NCI-H526 (cell line): Measurements from ENCODE around the gene SP3.

ENCODE experiments used
- DNase-seq, 2 experiments: peaks; one replicate each; lab custom pipeline; 2025; lab: John Stamatoyannopoulos, UW

Gene SP3

DNA sequence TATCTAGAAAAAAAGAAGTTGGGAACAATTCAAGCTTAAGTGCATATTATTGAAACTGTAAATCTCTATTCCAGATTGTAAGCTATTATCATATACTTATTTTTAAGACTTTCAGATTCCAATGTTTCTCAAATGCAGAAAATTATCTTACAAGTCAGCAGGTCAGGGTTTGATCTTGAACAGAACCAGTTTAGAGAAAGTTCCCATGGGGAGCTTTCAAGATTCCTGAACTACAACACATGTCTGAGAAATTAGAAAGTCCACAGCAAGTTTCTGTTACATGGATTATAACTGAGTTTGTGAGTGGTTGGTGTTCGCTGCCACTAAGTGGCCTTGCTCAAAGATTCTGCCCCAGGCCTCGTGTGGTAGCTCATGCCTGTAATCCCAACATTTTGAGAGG, 31.6 kb upstream of the SP3 start:
- no peak for DNase-seq

DNA sequence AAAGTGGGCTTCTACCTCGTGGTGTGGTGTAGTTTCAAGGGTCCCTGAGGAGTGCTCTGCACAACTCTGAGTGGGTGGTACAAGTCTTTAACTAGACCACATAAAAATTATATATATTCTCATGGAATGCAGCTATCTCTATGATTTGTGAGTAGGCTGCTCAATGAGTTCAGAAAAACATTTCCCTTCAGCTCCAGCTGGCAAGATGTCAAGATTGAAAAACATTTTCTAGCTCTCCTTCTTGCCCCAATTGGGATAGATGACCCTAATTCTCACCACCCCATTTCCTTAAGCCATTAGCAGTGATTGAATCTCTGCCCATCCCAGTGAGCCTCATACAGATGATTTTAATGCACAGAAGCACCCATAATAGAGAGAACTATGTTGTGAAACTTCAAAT, 28.3 kb upstream of the SP3 start:
- no peak for DNase-seq

DNA sequence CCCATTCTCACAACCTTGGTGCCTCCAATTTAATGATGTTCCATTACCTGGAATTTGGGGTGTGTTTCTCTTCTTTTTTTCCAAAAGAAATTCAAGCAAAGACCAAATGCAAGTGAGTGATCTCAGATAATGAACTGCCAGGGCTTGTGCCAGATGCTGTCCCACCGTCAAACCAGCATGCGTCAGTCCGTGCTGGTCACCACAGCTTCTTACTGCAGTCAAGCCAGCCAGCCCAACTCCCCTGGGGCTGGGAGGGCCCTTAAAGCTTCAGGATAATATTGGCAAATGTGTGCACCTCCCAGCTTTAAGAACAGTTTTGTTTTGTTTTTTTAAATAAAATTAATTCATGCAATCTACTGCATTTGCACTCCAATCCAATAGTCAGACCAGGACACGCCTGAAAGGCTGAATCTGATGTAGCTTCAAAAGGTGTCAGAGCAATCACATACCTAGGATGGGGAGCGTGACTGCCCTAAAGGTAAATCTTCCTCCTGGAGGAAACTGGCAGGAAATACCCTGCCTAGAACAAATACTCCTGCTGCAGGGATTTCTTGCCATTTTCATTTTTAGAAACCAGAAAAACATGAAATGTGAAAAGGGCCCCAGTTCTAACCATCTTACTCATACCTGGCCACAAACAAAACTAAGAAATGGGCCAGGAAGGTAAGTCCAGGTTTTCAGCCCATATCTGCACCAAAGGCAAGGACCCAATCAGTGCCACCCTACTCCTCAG, 26.8 kb upstream of the SP3 start:
- no peak for DNase-seq

DNA sequence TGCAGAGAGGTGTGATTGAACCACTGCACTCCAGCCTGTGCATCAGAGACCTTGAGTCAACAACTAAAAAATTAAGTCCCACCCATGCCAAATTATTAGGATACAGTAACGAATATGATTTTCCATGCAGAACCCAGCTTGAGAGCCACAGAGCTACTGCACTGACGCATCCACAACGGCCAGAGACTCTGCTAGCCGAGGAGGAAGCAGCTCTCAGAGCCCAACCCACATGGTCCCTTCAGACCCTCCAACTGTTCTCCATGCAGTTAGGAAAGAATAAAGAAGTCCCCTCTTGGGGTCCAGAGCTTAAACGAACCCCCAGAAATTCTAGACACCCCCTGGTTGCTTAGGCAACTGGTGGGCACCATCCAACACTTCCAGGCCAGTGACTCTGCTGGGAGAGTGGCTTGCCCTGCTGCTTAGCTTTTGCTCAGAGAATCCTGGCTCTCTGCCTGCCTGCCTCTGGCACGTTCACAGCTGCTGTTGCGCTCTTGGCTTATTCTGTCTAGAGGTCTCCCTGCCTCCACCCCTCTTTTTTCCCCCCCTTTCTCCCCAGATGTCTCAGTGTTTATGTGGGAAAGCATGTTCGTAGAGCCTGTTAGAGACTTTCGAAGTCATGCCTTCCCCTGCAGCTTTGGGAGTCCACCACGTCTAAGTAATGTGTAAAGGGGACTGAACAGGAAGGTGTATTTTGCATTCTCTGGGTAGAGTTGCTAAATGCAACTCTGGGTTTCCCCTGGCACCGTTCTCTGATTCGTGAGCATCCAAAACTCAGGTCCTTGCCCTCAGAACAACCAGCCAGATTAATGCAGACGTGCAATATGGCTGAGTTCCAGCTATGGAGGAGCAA, 26.0 kb upstream of the SP3 start:
- no peak for DNase-seq

DNA sequence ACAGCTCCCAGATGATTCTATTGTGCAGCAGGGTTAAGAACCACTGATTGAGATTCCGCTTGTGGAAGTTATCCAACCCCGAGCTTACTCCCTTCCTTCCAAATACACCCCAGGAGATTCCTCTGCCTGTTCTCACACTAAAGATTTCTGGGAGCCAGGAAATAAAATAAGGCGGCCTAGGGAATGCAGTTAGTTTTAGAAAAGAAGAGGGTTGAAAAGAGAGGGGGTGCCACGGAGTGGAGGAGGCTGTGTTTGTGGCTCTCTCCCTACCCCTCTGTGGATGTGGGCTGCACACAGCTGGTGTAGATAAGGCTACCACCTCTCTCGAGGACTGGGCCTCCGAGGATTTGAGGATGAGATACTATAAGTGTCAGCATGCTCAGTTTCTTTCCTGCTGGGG, 25.1 kb upstream of the SP3 start:
- DNase-seq = no peak

DNA sequence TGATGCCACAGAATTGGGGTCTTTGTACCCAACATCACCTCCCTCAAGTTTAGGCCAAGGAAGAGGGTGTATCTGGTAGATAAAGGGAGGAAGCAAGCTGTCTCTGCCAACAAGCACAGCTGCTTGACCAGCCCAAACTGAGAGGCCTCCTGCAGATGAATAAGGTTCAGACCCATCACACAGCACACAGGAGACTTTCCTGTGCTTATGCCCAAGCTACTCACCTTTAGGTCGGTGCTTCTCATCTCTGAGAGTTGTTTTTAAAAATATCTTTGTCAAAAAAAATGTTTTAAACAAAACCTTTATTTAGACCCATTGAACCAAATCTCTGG, 24.7 kb upstream of the SP3 start:
- DNase-seq = no peak

DNA sequence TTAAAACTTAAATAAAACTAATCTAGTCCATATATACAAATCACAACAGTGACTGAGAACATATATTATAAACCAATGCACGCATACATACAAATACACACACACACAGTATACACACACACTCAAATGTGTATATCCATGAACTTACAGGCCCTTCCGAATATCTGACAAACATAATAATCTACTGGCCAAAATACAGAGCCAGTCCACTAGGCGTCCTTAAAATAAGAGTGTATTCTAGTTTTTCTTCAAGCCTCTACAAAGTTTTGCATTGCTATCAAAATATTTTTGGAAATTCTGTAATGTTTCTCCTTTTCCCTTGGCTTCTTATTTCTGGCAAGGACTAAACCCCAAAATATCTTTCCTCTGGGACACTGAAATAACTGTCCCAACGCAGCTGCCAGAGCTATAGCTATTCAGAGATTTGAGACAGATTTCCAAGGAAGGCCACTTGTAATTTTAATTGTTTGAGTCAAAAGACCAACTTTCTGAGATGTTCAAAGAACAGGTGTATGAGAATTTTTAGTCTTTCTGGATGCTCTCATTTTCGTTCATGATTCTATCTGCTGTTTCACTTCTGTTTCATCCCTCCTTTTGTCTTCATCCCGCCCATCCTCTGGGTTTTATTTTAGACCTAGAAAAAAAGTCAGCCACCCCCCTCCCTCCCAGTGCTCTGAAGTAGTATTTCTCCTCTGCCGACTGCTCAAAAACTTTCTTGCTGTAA, 24.1 kb upstream of the SP3 start:
- no peak for DNase-seq

DNA sequence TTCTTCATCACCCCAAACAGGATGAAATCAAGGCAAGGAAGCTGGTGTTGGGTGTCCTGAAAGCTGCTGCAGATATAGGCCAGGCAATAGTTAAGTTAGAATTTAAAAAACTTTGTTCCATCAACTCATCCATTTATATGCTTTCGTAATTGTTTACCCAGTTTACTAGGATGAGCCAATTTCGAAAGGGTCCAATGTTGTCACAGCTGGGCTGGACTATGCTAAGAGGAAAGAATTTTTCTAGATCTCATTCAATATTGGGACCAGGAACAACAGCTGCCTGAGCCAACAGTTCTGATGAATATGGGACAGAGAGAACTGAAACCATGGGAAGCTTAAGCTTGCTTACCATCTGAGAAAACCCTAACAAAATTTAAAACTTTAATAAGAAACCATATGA, 21.6 kb upstream of the SP3 start:
- no peak for DNase-seq

DNA sequence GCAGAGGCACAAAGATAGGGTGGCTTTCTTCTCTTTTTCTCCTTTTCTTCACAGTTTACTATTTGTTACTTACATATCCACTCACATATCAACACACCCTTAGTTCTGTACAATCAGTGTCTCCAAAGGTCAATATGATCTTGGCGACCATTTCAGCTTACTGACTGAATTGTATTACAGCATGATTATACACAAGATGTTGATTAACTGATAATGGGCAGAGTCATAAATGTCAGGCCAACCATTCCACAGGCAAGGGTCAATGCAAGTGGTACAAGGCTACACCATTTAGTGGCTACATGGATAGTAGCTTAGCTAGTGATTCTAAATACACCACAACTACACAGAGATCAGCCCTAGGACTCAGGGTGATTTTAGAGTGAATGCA, 20.4 kb upstream of the SP3 start:
- DNase-seq = no peak

DNA sequence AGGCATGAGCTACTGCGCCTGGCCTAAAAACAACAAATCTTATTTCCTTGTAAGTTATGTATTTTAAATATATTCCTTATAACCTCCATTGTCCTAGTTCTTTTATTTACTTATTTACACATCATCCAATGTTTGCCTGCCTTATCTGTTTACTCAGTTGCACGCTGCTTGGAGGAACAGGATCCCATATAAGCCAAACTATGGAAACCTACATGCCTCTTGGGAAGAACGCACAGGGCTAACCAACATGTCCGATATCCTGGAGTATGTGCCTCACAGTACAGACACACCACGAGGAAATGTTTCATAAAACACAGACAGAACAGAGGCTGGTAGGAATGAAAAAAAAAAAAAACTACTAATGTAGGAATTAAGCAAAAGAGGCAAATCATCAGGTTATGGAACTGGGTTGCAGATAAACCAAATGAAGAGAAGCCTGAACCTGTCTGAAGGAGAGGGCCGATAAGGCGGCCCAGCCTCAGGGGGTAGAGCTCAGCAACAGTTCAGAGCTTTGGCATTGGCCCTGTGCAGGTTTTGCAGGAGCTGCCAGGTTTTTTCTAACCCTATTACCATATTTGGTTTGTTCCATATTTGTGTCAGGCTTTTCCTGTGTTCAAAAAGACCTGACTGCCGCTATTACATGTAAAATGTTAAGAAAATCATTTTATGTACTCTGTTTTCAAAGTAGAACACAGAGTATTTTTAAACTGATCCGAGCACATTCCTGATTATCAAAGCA, 19.9 kb upstream of the SP3 start:
- no peak for DNase-seq

DNA sequence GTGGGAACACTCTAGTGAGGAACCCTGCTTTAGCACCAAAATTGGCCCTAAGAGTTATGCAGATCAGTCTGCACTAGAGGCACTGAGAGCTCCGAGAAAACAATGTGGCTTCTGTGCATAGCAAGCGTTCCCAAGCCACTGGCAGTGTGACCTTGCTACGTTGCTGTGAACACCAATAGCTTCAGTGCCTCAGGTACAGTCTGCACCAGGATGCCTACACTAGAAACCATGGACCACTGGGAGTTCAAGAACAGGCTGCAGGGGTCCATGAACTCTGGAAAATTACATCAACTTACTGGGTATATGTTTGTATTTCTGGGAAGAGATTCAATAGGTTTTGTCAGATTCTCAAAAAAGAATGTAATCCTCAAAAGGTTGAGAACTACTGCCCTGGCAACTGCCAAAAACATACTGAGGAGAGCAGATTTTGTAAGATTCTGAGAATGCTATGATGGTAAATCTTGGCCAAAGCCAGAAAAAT, 18.3 kb upstream of the SP3 start:
- peak in 1 of 2 experiments; percentile 40 for DNase-seq

DNA sequence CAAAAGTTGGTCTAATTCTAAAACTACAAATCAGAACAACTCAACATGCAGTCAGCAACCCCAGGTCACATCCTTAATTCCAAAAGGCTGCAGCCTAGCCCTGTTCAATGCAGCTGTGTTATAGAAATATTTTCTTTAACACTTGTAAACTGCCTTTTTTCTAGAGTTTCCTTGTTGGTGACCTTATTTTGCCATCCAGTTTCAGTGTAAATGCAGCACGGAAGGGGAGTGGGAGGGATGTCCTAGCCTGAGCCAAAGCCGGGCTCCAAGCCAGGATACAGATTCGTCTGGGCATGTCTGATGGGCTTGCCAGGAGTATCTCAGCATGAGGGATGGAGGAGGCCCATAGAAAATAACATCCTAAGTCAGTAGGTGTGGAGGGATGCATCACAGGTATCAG, 17.7 kb upstream of the SP3 start:
- DNase-seq = no peak

DNA sequence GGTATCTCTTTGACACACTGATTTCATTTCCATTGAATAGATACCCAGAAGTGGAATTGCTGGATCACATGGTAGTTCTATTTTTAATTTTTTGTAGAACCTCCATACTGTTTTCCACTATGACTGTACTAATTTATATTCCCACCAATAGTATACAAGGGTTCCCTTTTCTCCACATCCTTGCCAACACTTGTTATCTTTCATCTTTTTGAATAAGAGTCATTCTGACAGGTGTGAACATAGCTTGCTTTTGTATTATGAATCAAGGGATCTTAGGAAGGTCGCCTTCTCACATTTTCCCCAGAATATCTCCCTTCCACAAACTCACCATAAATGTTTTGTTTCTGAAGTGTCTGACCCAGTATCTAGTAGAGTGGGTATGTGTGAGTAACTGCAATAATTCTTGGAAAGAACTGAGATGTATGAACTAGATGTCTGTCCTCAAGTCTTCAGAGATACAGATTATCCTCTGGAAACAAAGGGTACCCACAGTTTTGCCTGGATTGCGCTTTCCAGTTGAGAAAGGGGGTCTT, 17.1 kb upstream of the SP3 start:
- no peak for DNase-seq

DNA sequence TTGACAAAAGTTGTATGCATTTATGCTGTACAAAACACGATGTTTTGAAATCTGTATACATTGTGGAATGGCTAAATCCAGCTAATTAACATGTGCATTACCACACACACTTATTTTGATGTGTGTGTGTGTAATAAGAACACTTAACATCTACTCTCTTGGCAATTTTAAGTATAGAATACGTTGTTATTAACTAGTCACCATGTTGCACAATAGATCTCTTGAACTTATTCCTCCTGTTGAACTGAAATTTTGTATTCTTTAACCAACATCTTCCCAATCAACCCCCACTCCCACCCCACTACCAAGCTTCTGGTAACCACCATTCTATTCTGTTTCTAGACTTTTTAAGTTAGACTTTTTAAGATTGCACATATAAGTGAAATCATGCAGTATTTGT, 16.3 kb upstream of the SP3 start:
- no peak for DNase-seq

DNA sequence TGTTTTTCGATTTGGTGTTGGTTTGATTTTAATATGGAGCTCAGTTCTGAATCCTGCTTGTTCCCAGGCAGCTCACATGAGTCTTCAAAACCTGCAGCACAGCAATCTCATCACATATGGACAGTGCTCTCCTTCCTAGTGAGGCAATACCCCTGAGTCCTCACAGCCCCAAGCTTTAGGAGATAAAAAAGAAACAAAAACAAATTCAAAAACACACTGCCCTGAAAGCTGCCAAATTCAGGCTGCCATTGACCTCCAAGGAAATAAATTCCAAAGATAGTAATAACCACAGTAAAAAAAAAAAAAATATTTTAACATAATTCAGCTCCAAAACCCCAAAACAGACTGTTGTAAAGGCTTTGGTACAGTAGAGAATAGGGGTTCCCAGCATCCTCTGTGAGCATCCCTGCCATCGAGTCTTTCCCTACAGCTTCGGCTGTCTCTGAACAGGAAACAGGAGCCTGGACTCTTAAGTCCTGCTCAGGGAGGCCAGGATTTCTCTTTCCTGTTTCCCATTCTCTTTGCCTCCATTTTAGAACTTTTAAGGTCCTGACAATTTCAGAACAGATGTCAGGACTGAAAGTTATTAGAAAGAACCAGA, 14.7 kb upstream of the SP3 start:
- no peak for DNase-seq

DNA sequence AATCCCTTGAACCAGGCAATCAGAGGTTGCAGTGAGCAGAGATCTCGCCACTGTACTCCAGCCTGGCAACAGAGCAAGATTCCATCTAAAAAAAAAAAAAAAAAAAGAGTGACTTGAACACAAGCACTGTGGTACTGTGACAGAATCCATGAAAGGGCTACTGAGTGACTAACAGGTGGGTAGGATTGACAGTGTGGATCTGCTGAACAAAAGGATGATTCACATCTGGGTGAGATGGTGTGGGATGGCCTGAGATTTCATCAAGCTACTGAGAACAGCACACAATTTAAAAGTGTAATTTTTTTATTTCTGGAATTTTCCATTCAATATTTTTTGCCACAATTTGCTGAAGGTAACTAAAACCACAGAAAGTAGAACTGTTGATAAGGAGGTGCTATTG, 13.3 kb upstream of the SP3 start:
- no peak for DNase-seq

DNA sequence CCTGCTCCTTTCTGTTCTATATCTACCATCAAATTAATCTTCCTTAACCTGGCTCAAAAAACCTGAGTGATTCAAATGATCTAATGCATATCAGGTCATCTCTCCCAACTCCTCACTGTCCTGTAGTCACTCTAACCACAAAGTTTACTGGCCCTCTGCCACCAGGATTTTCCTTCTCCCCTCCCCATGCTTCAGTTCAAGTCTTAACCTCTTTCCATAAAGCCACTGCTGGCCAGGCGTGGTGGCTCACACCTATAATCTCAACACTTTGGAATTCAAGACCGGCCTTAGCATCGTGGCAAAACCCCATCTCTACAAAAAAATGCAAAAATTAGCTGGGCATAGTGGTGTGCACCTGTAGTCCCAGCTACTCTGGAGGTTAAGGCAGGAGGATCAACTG, 7.5 kb upstream of the SP3 start:
- no peak for DNase-seq

DNA sequence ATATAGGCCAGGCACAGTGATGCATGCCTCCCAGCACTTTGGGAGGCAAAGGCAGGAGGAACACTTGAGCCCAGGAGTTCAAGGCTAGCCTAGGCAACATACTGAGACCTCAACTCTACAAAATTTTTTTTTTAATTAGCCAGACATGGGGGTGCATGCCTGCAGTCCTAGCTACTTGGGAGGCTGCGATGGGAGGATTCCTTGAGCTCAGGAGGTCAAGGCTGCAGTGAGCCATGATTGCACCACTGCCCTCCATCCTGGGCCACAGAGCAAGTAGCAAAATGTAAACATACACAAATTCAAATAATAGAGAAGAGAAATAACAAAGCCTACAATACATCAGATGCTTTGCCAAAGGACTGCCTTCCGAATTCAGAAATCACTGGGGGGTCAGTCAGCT, 7.0 kb upstream of the SP3 start:
- no peak for DNase-seq

DNA sequence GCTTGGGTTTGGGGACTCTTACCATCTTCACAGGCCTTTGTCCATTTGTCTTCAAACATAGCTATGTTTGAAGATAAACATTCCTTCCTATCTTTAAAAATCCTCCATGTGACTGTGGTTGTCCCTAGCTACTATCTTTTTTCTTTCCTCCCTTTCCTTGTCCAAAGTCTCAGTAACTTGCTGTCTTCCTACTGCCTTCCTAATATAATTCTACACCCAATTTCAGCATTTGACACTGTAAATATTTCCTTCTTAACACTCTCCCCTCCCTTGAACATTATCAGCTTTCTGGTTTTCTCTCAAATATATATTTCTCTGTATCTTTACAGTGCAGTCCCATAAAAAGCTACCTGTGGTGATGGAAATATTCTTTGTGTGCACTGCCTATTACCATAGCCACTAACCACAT, 5.3 kb upstream of the SP3 start:
- no peak for DNase-seq

DNA sequence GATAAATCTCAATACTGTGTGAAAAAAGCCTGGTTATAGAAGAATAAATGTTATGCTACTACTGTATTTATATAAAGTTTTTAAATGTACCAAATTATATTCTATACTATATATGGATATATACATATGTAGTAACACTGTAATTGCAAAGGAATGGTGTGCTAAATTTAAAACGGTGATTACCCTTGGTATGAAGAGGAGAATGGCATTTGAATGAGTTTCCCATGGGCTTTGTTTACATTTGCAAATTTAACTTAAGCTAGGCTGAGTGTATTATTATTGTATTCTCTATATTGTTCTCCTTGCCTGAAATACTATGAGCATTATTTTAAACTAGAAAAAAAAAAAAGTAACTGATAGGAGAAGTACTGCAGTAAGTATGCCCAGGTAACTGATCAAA, 4.7 kb upstream of the SP3 start:
- DNase-seq = peak in 1 of 2 experiments; percentile 21

DNA sequence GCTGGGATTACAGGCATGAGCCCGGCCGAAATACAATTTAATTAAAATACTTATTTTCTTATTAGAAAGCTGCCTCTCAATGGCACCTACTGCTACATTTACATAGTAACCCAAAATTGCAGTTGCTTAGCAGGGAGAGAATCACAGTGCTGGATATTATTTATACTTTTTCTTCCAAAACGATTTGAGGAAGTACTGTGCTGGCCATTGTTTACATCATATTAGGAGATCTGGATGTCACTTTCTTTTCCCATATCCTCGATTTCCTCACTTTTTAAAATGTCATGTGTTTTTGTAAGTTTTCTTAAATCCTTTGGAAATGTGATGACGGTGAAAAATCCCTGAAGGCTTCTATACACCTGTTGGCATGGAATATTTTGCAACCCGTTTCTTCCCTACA, 3.4 kb upstream of the SP3 start:
- no peak for DNase-seq
